Caco-2 (cell line): Measurements from ENCODE around the gene PLEKHA5. TPM values are rescaled to one million over a fixed set of nuclear protein-coding genes. Genes with fewer than 3 reads are reported as not detected.

Experiments
- BruUV-seq: library from RNA; stranded (reverse); fragments of 400-500 nt; replicated peaks from 2 replicates; lab custom pipeline; 2021; lab: Mats Ljungman, UMichigan
- CTCF ChIA-PET: fragments of 300-600 bp; sonication (Branson Sonifier 250); formaldehyde crosslinking; loops from one replicate; lab custom pipeline; 2022; ENCODE audit warnings: antibody characterized with exemption; lab: Charles Lee
- POLR2A ChIA-PET: fragments of 300-600 bp; sonication (Branson Sonifier 250); formaldehyde crosslinking; loops from one replicate; lab custom pipeline; 2022; ENCODE audit warnings: antibody characterized with exemption; lab: Charles Lee
- DNase-seq, 2 experiments: peaks; one replicate each; pipeline versions ENCODE4 v3.0.0 to v3.0.0-alpha.2; 2020 to 2022
- H3K27me3 ChIP-seq: replicated peaks from 2 replicates; pipeline ENCODE4 v1.6.0; 2011; ENCODE audit warnings: low read length; ENCODE audit not compliant: control insufficient read depth, insufficient read depth
- H3K36me3 ChIP-seq: 2 replicates; pipeline ENCODE4 v1.5.1; 2011; ENCODE audit warnings: low read length; ENCODE audit not compliant: control insufficient read depth, insufficient read depth
- H3K4me1 ChIP-seq: fragments of 250-450 bp; sonication (Bioruptor Pico); 2 replicates; pipeline ENCODE4 v1.5.1; 2020; ENCODE audit warnings: mild to moderate bottlenecking
- H3K4me3 ChIP-seq: 2 replicates; pipeline ENCODE4 v1.5.1; 2011; ENCODE audit warnings: low read depth, mild to moderate bottlenecking, control low read depth, low read length
- H3K9me3 ChIP-seq: fragments of 250-450 bp; sonication (Bioruptor Pico); 2 replicates; pipeline ENCODE4 v1.5.1; 2020; ENCODE audit warnings: mild to moderate bottlenecking, moderate library complexity
- H3K27ac Mint-ChIP-seq: one replicate; pipeline ENCODE4 v1.8.0; 2022; ENCODE audit warnings: mixed read lengths; ENCODE audit not compliant: unreplicated experiment
- H3K27me3 Mint-ChIP-seq: one replicate; pipeline ENCODE4 v1.8.0; 2022; ENCODE audit warnings: mixed read lengths; ENCODE audit not compliant: insufficient read depth, unreplicated experiment
- H3K36me3 Mint-ChIP-seq: one replicate; pipeline ENCODE4 v1.8.0; 2022; ENCODE audit warnings: mild to moderate bottlenecking, mixed read lengths; ENCODE audit not compliant: insufficient read depth, unreplicated experiment
- H3K4me1 Mint-ChIP-seq: one replicate; pipeline ENCODE4 v1.8.0; 2022; ENCODE audit warnings: low read depth, mixed read lengths; ENCODE audit not compliant: unreplicated experiment
- H3K4me3 Mint-ChIP-seq: one replicate; pipeline ENCODE4 v1.8.0; 2022; ENCODE audit warnings: mild to moderate bottlenecking, moderate library complexity, mixed read lengths; ENCODE audit not compliant: unreplicated experiment
- H3K9me3 Mint-ChIP-seq: one replicate; pipeline ENCODE4 v1.8.0; 2022; ENCODE audit warnings: mixed read lengths; ENCODE audit not compliant: unreplicated experiment
- intact Hi-C: fragments of 100-400 bp; cut with micrococcal nuclease; formaldehyde crosslinking; loops from one replicate; pipeline ENCODE4 v1.10.0; 2022; ENCODE audit not compliant: unreplicated experiment
- total RNA-seq: library from RNA; stranded (reverse); gene quantifications from 2 replicates; pipeline ENCODE4 v1.2.3, GENCODE V29; 2022
- TF ChIP-seq, protein P1 (sequence below), 2 experiments: fragments of 200-600 bp in 1 of 2; IDR thresholded peaks; 1 replicate in 1 of 2; 2 replicates in 1 of 2; pipeline versions ENCODE4 v1.5.1 to v1.8.0; 2011 to 2022; ENCODE audit warnings: antibody characterized with exemption in 1 of 2, control low read depth in 1 of 2, inconsistent platforms in 1 of 2, low read depth in 1 of 2, low read length in 1 of 2, mild to moderate bottlenecking in 1 of 2, moderate library complexity in 1 of 2; ENCODE audit not compliant: insufficient read depth in 1 of 2, severe bottlenecking in 1 of 2, unreplicated experiment in 1 of 2

PLEKHA5 gene
- total RNA-seq, 1 experiment from 2014 or later = 69.1 TPM

GRCh38 chr12:19155981-19156734, 26.6 kb downstream of the PLEKHA5 start:
- POLR2A ChIA-PET = no interaction called here
- no peak for DNase-seq
- H3K36me3 ChIP-seq = no peaks in the 10 kb centered on the region
- Mint-ChIP-seq H3K36me3 (peaks cover 16% of the 10 kb centered on the region), H3K9me3 (peaks cover 4% of the 10 kb centered on the region), H3K4me1 (peaks cover 16% of the 10 kb centered on the region), H3K27ac (no peak overlapping the region), H3K4me3 (no peak overlapping the region), H3K27me3 (no peaks in the 10 kb centered on the region)
- intact Hi-C loops = no loop called here
- TF ChIP-seq, protein P1, sequence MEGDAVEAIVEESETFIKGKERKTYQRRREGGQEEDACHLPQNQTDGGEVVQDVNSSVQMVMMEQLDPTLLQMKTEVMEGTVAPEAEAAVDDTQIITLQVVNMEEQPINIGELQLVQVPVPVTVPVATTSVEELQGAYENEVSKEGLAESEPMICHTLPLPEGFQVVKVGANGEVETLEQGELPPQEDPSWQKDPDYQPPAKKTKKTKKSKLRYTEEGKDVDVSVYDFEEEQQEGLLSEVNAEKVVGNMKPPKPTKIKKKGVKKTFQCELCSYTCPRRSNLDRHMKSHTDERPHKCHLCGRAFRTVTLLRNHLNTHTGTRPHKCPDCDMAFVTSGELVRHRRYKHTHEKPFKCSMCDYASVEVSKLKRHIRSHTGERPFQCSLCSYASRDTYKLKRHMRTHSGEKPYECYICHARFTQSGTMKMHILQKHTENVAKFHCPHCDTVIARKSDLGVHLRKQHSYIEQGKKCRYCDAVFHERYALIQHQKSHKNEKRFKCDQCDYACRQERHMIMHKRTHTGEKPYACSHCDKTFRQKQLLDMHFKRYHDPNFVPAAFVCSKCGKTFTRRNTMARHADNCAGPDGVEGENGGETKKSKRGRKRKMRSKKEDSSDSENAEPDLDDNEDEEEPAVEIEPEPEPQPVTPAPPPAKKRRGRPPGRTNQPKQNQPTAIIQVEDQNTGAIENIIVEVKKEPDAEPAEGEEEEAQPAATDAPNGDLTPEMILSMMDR (IDR thresholded peaks at IDR 0.05; ENCODE audit: insufficient read depth in 1 of 2, low read depth in 1 of 2, low read length in 1 of 2, severe bottlenecking in 1 of 2, unreplicated experiment in 1 of 2) = no peak
- CTCF ChIA-PET = no interaction called here
- BruUV-seq = no TSS peak
- no peaks in the 10 kb centered on the region for H3K27me3 ChIP-seq
- H3K4me1 ChIP-seq = peaks cover 6% of the 10 kb centered on the region
- no peaks in the 10 kb centered on the region for H3K9me3 ChIP-seq
- no peak overlapping the region for H3K4me3 ChIP-seq

- Mint-ChIP-seq H3K4me1 (peaks cover 26% of the 10 kb centered on the region), H3K36me3 (peaks cover 13% of the 10 kb centered on the region), H3K27ac (no peak overlapping the region), H3K9me3 (peaks cover 8% of the 10 kb centered on the region), H3K4me3 (no peak overlapping the region), H3K27me3 (no peaks in the 10 kb centered on the region)
- TF ChIP-seq, protein P1 (IDR thresholded peaks at IDR 0.05; ENCODE audit: insufficient read depth in 1 of 2, low read depth in 1 of 2, low read length in 1 of 2, severe bottlenecking in 1 of 2, unreplicated experiment in 1 of 2) = no peak
- intact Hi-C loops = no loop called here
- H3K9me3 ChIP-seq = no peaks in the 10 kb centered on the region
- DNase-seq = no peak
- POLR2A ChIA-PET = no interaction called here
- H3K4me1 ChIP-seq = no peaks in the 10 kb centered on the region; the same call in 1 of the 2 replicates
- no peaks in the 10 kb centered on the region for H3K27me3 ChIP-seq
- no peak overlapping the region for H3K4me3 ChIP-seq
- no peaks in the 10 kb centered on the region for H3K36me3 ChIP-seq
- no TSS peak for BruUV-seq
- CTCF ChIA-PET = no interaction called here
Observed at GRCh38 chr12:19158923-19159322, 29.4 kb downstream of the PLEKHA5 start.

- H3K27me3 ChIP-seq = no peaks in the 10 kb centered on the region
- Mint-ChIP-seq H3K27ac (no peak overlapping the region), H3K4me1 (peaks cover 37% of the 10 kb centered on the region), H3K4me3 (no peak overlapping the region), H3K36me3 (peaks cover 18% of the 10 kb centered on the region), H3K9me3 (peaks cover 9% of the 10 kb centered on the region), H3K27me3 (no peaks in the 10 kb centered on the region)
- TF ChIP-seq, protein P1 (IDR thresholded peaks at IDR 0.05; ENCODE audit: insufficient read depth in 1 of 2, low read depth in 1 of 2, low read length in 1 of 2, severe bottlenecking in 1 of 2, unreplicated experiment in 1 of 2) = no peak
- POLR2A ChIA-PET = no interaction called here
- no peaks in the 10 kb centered on the region for H3K9me3 ChIP-seq
- no peak overlapping the region for H3K4me3 ChIP-seq
- BruUV-seq = no TSS peak
- H3K36me3 ChIP-seq = no peaks in the 10 kb centered on the region
- DNase-seq = no peak
- intact Hi-C loops = no loop called here
- peaks cover 19% of the 10 kb centered on the region for H3K4me1 ChIP-seq
- CTCF ChIA-PET = no interaction called here
Observed at GRCh38 chr12:19161216-19161615, 31.7 kb downstream of the PLEKHA5 start.
